MM.1S (cell line): ENCODE measurements around the gene CKS2.
A peak's percentile ranks its signal among the peaks of the same experiment; 100 is the strongest.

ENCODE experiments used
- DNase-seq: peaks from one replicate; pipeline ENCODE4 v3.0.0-alpha.2; 2015
- H2AFZ ChIP-seq: fragments of 300-600 bp; sonication (generic); 2 replicates; pipeline ENCODE4 v1.6.0; 2016; ENCODE audit warnings: antibody characterized with exemption, low read length
- H3F3A ChIP-seq: fragments of 300-600 bp; sonication (generic); 2 replicates; pipeline ENCODE4 v1.6.1; 2016; ENCODE audit warnings: mild to moderate bottlenecking, antibody characterized with exemption, low read length, moderate library complexity, mixed read lengths; ENCODE audit not compliant: insufficient read depth
- H3K27ac ChIP-seq: fragments of 300-600 bp; sonication (generic); 2 replicates; pipeline ENCODE4 v1.5.1; 2016; ENCODE audit warnings: mild to moderate bottlenecking, low read length
- H3K27me3 ChIP-seq: fragments of 300-600 bp; sonication (generic); replicated peaks from 2 replicates; pipeline ENCODE4 v1.6.0; 2016; ENCODE audit warnings: low read length; ENCODE audit not compliant: insufficient read depth
- H3K36me3 ChIP-seq: fragments of 300-600 bp; sonication (generic); replicated peaks from 2 replicates; pipeline ENCODE4 v1.6.1; 2016; ENCODE audit warnings: mild to moderate bottlenecking, low read length, mixed read lengths; ENCODE audit not compliant: insufficient read depth
- H3K4me1 ChIP-seq: fragments of 300-600 bp; sonication (generic); 2 replicates; pipeline ENCODE4 v1.6.1; 2016; ENCODE audit warnings: low read length, mixed read lengths
- H3K4me2 ChIP-seq: fragments of 300-600 bp; sonication (generic); 2 replicates; pipeline ENCODE4 v1.6.0; 2016; ENCODE audit warnings: low read depth, low read length
- H3K4me3 ChIP-seq: fragments of 300-600 bp; sonication (generic); 2 replicates; pipeline ENCODE4 v1.5.1; 2016; ENCODE audit warnings: low read length, mixed read lengths
- H3K79me2 ChIP-seq: fragments of 300-600 bp; sonication (generic); 2 replicates; pipeline ENCODE4 v1.6.1; 2016; ENCODE audit warnings: mixed run types, low read length, mixed read lengths
- H3K9ac ChIP-seq: fragments of 300-600 bp; sonication (generic); 2 replicates; pipeline ENCODE4 v1.6.1; 2016; ENCODE audit warnings: low read length, mixed read lengths
- H3K9me2 ChIP-seq: fragments of 300-600 bp; sonication (generic); replicated peaks from 2 replicates; pipeline ENCODE4 v1.6.1; 2016; ENCODE audit warnings: mild to moderate bottlenecking, low read length, mixed read lengths; ENCODE audit not compliant: insufficient read depth
- H3K9me3 ChIP-seq: fragments of 300-600 bp; sonication (generic); replicated peaks from 2 replicates; pipeline ENCODE4 v1.6.1; 2016; ENCODE audit warnings: mild to moderate bottlenecking, low read length, mixed read lengths; ENCODE audit not compliant: insufficient read depth
- H4K20me1 ChIP-seq: fragments of 300-600 bp; sonication (generic); 2 replicates; pipeline ENCODE4 v1.6.1; 2016; ENCODE audit warnings: mild to moderate bottlenecking, low read length, moderate library complexity, mixed read lengths; ENCODE audit not compliant: insufficient read depth
- CTCF ChIP-seq: fragments of 300-600 bp; sonication (generic); IDR thresholded peaks from 2 replicates; pipeline ENCODE4 v1.5.1; 2016; ENCODE audit warnings: antibody characterized with exemption, low read length, mixed read lengths
- EZH2 ChIP-seq: fragments of 300-600 bp; sonication (generic); optimal IDR thresholded peaks from 2 replicates; pipeline ENCODE3; 2017; ENCODE audit warnings: low read depth, mild to moderate bottlenecking, antibody characterized with exemption, low read length, mixed read lengths
- EZH2phosphoT487 ChIP-seq: fragments of 300-600 bp; sonication (generic); IDR thresholded peaks from 2 replicates; pipeline ENCODE4 v1.6.1; 2018; ENCODE audit warnings: antibody characterized with exemption, low read length

Gene CKS2

DNA sequence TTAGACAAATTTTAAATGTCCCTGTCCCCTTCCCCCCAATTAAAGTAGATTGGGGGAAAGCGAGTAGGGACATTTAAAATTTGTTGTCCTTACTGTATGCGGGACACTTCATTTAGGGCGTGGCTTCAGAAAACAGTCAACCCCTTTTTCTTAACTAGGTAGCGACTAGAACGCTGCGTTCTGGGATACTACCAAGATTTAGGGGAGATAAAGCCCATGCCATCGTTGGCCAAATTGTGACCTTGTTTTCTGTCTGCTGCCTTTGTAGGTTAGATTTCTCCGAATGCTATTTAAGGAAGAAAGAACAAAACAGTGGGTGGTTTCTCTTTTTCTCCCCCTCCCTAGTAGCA, 1.2 kb downstream of the CKS2 start:
- Histone ChIP-seq H3K27ac (peak overlapping the region; percentile 49; the same call in 1 of the 2 replicates), H3K9me3 (no peaks in the 10 kb centered on the region), H3K4me2 (peak overlapping the region; percentile 93), H3K36me3 (peaks cover 12% of the 10 kb centered on the region; the same call in 1 of the 2 replicates), H3K79me2 (peaks cover 71% of the 10 kb centered on the region), H3K4me1 (peaks cover 34% of the 10 kb centered on the region), H3K4me3 (peak overlapping the region; percentile 94), H3K9me2 (no peaks in the 10 kb centered on the region), H3K9ac (peak overlapping the region; percentile 85), H4K20me1 (peaks cover 13% of the 10 kb centered on the region; the same call in 1 of the 2 replicates), H2AFZ (no peak overlapping the region), H3K27me3 (no peaks in the 10 kb centered on the region), H3F3A (peaks cover 40% of the 10 kb centered on the region)
- peak; percentile 49 for DNase-seq
- TF ChIP-seq CTCF (no peak), EZH2phosphoT487 (no peak), EZH2 (no peak)

- Histone ChIP-seq H3K27ac (peak overlapping the region; percentile 17; the same call in 1 of the 2 replicates), H3K27me3 (no peaks in the 10 kb centered on the region)
Observed at GRCh38 chr9:89313842-89314241, 2.8 kb downstream of the CKS2 start.

DNA sequence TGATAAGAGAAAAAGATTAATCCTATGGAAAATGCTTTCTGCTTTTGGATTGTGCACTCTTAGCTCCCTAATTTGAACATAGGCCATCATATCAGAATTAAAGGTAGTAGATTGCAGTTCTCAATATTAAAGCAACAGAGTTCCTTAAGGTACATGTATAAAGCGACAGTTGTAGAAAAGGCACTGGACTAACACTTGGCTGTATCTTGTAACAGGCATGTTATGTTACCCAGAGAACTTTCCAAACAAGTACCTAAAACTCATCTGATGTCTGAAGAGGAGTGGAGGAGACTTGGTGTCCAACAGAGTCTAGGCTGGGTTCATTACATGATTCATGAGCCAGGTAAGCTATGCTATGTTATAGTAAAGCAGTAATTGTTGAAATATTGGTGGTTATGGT, 4.0 kb downstream of the CKS2 start:
- H3F3A ChIP-seq, result peaks cover 64% of the 10 kb centered on the region
- H2AFZ ChIP-seq, result no peak overlapping the region
- H4K20me1 ChIP-seq, result peaks cover 13% of the 10 kb centered on the region; the same call in 1 of the 2 replicates
- peak overlapping the region; percentile 17; the same call in 1 of the 2 replicates for H3K27ac ChIP-seq
- H3K27me3 ChIP-seq, result no peaks in the 10 kb centered on the region
- H3K36me3 ChIP-seq, result peaks cover 12% of the 10 kb centered on the region; the same call in 1 of the 2 replicates
- H3K79me2 ChIP-seq, result peaks cover 80% of the 10 kb centered on the region
- peaks cover 45% of the 10 kb centered on the region for H3K4me1 ChIP-seq
- no peak for DNase-seq
- no peak for TF ChIP-seq EZH2
- no peak for TF ChIP-seq EZH2phosphoT487
- TF ChIP-seq CTCF, result no peak
- H3K4me3 ChIP-seq, result no peak overlapping the region
- H3K4me2 ChIP-seq, result peak overlapping the region; percentile 93; the same call in 1 of the 2 replicates
- no peak overlapping the region for H3K9ac ChIP-seq
- H3K9me2 ChIP-seq, result no peaks in the 10 kb centered on the region
- no peaks in the 10 kb centered on the region for H3K9me3 ChIP-seq

More at GRCh38 chr9:89313842-89314241, 2.8 kb downstream of the CKS2 start:
- Histone ChIP-seq H3K9ac (peak overlapping the region; percentile 85; the same call in 1 of the 2 replicates), H4K20me1 (peaks cover 13% of the 10 kb centered on the region; the same call in 1 of the 2 replicates), H3K4me1 (peaks cover 41% of the 10 kb centered on the region), H3K4me2 (peak overlapping the region; percentile 93), H3K9me3 (no peaks in the 10 kb centered on the region), H3K4me3 (peak overlapping the region; percentile 94), H3F3A (peaks cover 53% of the 10 kb centered on the region), H3K9me2 (no peaks in the 10 kb centered on the region), H3K36me3 (peaks cover 12% of the 10 kb centered on the region; the same call in 1 of the 2 replicates), H3K79me2 (peaks cover 72% of the 10 kb centered on the region), H2AFZ (no peak overlapping the region)
- TF ChIP-seq CTCF (no peak), EZH2phosphoT487 (no peak), EZH2 (no peak)
- DNase-seq, result no peak
